Thymus (tissue), 14 donors: ENCODE data around the gene GRIK4. TPM values are rescaled to one million over a fixed set of nuclear protein-coding genes. Genes with fewer than 3 reads are reported as not detected.

Experiments used
- DNase-seq, 9 donors: peaks; one replicate each; pipeline ENCODE4 v3.0.0-alpha.2; 2013; ENCODE audit warnings: low spot score in 9 of 9, low read depth in 6 of 9, missing footprints in 1 of 9
- H3K27ac ChIP-seq, 2 donors: one replicate each; pipeline ENCODE4 v1.5.1; 2013; ENCODE audit warnings: control low read depth in 1 of 2, low read depth in 1 of 2, low read length in 1 of 2, mild to moderate bottlenecking in 1 of 2, moderate library complexity in 1 of 2
- H3K27me3 ChIP-seq, 2 donors: one replicate each; pipeline ENCODE4 v1.5.1; 2013; ENCODE audit warnings: low read length in 1 of 2; ENCODE audit not compliant: control insufficient read depth in 2 of 2, insufficient read depth in 1 of 2
- H3K36me3 ChIP-seq, 2 donors: one replicate each; pipeline ENCODE4 v1.5.1; 2013; ENCODE audit warnings: low read length in 1 of 2, mild to moderate bottlenecking in 1 of 2, moderate library complexity in 1 of 2; ENCODE audit not compliant: control insufficient read depth in 2 of 2, insufficient read depth in 2 of 2
- H3K4me1 ChIP-seq, 2 donors: one replicate each; pipeline ENCODE4 v1.5.1; 2013; ENCODE audit warnings: low read length in 2 of 2; ENCODE audit not compliant: control insufficient read depth in 2 of 2, insufficient read depth in 2 of 2
- H3K4me3 ChIP-seq, 2 donors: one replicate each; pipeline ENCODE4 v1.5.1; 2013; ENCODE audit warnings: low read length in 2 of 2, control low read depth in 1 of 2, mild to moderate bottlenecking in 1 of 2
- H3K9me3 ChIP-seq, 2 donors: one replicate each; pipeline ENCODE4 v1.5.1; 2013; ENCODE audit warnings: low read length in 1 of 2, mild to moderate bottlenecking in 1 of 2; ENCODE audit not compliant: control insufficient read depth in 2 of 2, insufficient read depth in 1 of 2
- WGBS: extraction: QIAGEN DNeasy Blood & Tissue Kit; methylation state at CpG from one replicate; pipeline ENCODE4 v1.1.7; 2013; 5-methylcytosine and 5-hydroxymethylcytosine counted together
- long read RNA-seq, 10 donors: transcript quantifications; one replicate each; lab custom pipeline, GENCODE V29; 2026
- polyA plus RNA-seq: library from polyadenylated mRNA; stranded (reverse); fragments of 200-250 nt; gene quantifications from one replicate; pipeline ENCODE4 v1.2.3, GENCODE V29; 2013
- total RNA-seq: library from RNA; stranded (reverse); fragments of 120-200 nt; gene quantifications from one replicate; pipeline ENCODE4 v1.2.4, GENCODE V29; 2013
- donor health status: healthy.

GRIK4 gene
- total RNA-seq (0.19 TPM), polyA plus RNA-seq (0.11 TPM)
- long read RNA-seq, donor 1, result 0 reads
- long read RNA-seq, donor 2, result 0 reads
- long read RNA-seq, donor 3, result 0 reads
- long read RNA-seq, donor 4, result 0 reads
- long read RNA-seq, donor 5, result 0 reads
- long read RNA-seq, donor 6, result 0 reads
- long read RNA-seq, donor 7, result 0 reads
- long read RNA-seq, donor 8, result 0 reads
- long read RNA-seq, donor 9, result 0 reads
- long read RNA-seq, donor 10, result 0 reads

- Histone ChIP-seq H3K36me3 (no peaks in the 10 kb centered on the region), H3K9me3 (peaks cover 0 to 3% of the 10 kb centered on the region in 2 donors), H3K4me1 (no peaks in the 10 kb centered on the region), H3K4me3 (peak within 1 kb of the TSS in 1 of 2 donors; percentile 9), H3K27ac (no peak within 1 kb of the TSS), H3K27me3 (peaks cover 28 to 63% of the 10 kb centered on the region in 2 donors)
- DNase-seq, result peak in 8 of 9 donors; percentile 23 to 64 (median 36)
- WGBS, result 2% methylated on average over 95 of the region's 95 CpGs
Observed at GRCh38 chr11:120511116-120511819, at the start of gene GRIK4. GRIK4 (plus strand) TSS chr11:120511748; CDS start chr11:120660319, 148,571 bp downstream.

GRCh38 chr11:120462825-120463224, 48.7 kb upstream of the GRIK4 start:
- WGBS, result 95% methylated on average over 2 of the region's 2 CpGs
- Histone ChIP-seq H3K9me3 (no peaks in the 10 kb centered on the region), H3K36me3 (no peaks in the 10 kb centered on the region), H3K27ac (no peak overlapping the region), H3K27me3 (no peaks in the 10 kb centered on the region), H3K4me3 (no peak overlapping the region), H3K4me1 (no peaks in the 10 kb centered on the region)
- no peak for DNase-seq

GRCh38 chr11:120465921-120466534, 45.5 kb upstream of the GRIK4 start:
- H3K27me3 ChIP-seq, result no peaks in the 10 kb centered on the region
- no peaks in the 10 kb centered on the region for H3K4me1 ChIP-seq
- no peaks in the 10 kb centered on the region for H3K36me3 ChIP-seq
- WGBS, result 90% methylated on average over 6 of the region's 6 CpGs
- H3K4me3 ChIP-seq, result no peak overlapping the region
- no peaks in the 10 kb centered on the region for H3K9me3 ChIP-seq
- H3K27ac ChIP-seq, result no peak overlapping the region
- no peak for DNase-seq

GRCh38 chr11:120467627-120468026, 43.9 kb upstream of the GRIK4 start:
- H3K4me3 ChIP-seq, result no peak overlapping the region
- no peaks in the 10 kb centered on the region for H3K9me3 ChIP-seq
- 95% methylated on average over 6 of the region's 6 CpGs for whole genome bisulfite sequencing
- H3K36me3 ChIP-seq, result no peaks in the 10 kb centered on the region
- H3K27me3 ChIP-seq, result no peaks in the 10 kb centered on the region
- DNase-seq, result no peak
- H3K27ac ChIP-seq, result no peak overlapping the region
- H3K4me1 ChIP-seq, result no peaks in the 10 kb centered on the region

- WGBS, result 97% methylated on average over 1 of the region's 1 CpG
- H3K27me3 ChIP-seq, result no peaks in the 10 kb centered on the region
- DNase-seq, result no peak
- H3K4me1 ChIP-seq, result no peaks in the 10 kb centered on the region
- no peak overlapping the region for H3K27ac ChIP-seq
- no peaks in the 10 kb centered on the region for H3K9me3 ChIP-seq
- no peak overlapping the region for H3K4me3 ChIP-seq
- no peaks in the 10 kb centered on the region for H3K36me3 ChIP-seq
Observed at GRCh38 chr11:120471131-120471530, 40.4 kb upstream of the GRIK4 start.

- H3K4me3 ChIP-seq, result no peak overlapping the region
- no peaks in the 10 kb centered on the region for H3K27me3 ChIP-seq
- no peak for DNase-seq
- WGBS, result 92% methylated on average over 3 of the region's 3 CpGs
- no peaks in the 10 kb centered on the region for H3K36me3 ChIP-seq
- no peaks in the 10 kb centered on the region for H3K9me3 ChIP-seq
- no peak overlapping the region for H3K27ac ChIP-seq
- no peaks in the 10 kb centered on the region for H3K4me1 ChIP-seq
Observed at GRCh38 chr11:120471994-120472393, 39.6 kb upstream of the GRIK4 start.

GRCh38 chr11:120473503-120473902, 38.0 kb upstream of the GRIK4 start:
- Histone ChIP-seq H3K9me3 (no peaks in the 10 kb centered on the region), H3K27me3 (no peaks in the 10 kb centered on the region), H3K4me1 (no peaks in the 10 kb centered on the region), H3K27ac (no peak overlapping the region), H3K4me3 (no peak overlapping the region), H3K36me3 (no peaks in the 10 kb centered on the region)
- DNase-seq, result no peak
- 94% methylated on average over 3 of the region's 3 CpGs for WGBS

GRCh38 chr11:120482149-120482548, 29.4 kb upstream of the GRIK4 start:
- H3K9me3 ChIP-seq, result no peaks in the 10 kb centered on the region
- no peaks in the 10 kb centered on the region for H3K4me1 ChIP-seq
- H3K27ac ChIP-seq, result no peak overlapping the region
- DNase-seq, result no peak
- no peak overlapping the region for H3K4me3 ChIP-seq
- no peaks in the 10 kb centered on the region for H3K27me3 ChIP-seq
- no peaks in the 10 kb centered on the region for H3K36me3 ChIP-seq
- 91% methylated on average over 6 of the region's 6 CpGs for WGBS

GRCh38 chr11:120484722-120485121, 26.8 kb upstream of the GRIK4 start:
- Histone ChIP-seq H3K27me3 (no peaks in the 10 kb centered on the region), H3K27ac (no peak overlapping the region), H3K4me3 (no peak overlapping the region), H3K36me3 (no peaks in the 10 kb centered on the region), H3K9me3 (no peaks in the 10 kb centered on the region), H3K4me1 (no peaks in the 10 kb centered on the region)
- WGBS, result 85% methylated on average over 3 of the region's 3 CpGs
- DNase-seq, result no peak
